ENCODE measurements around the gene AMDHD2.
"Not testable (repeated sequence)": the region's sequence is repeated elsewhere in the genome, so short reads cannot be mapped to it uniquely, and the experiment has no call there.

Gene AMDHD2

GRCh38 chr16:2531696-2532493, 11.7 kb downstream of the AMDHD2 start:
- in situ Hi-C loops (cut with HindIII; ENCODE audit: low sequenced_read_pairs): no loop called here

DNA sequence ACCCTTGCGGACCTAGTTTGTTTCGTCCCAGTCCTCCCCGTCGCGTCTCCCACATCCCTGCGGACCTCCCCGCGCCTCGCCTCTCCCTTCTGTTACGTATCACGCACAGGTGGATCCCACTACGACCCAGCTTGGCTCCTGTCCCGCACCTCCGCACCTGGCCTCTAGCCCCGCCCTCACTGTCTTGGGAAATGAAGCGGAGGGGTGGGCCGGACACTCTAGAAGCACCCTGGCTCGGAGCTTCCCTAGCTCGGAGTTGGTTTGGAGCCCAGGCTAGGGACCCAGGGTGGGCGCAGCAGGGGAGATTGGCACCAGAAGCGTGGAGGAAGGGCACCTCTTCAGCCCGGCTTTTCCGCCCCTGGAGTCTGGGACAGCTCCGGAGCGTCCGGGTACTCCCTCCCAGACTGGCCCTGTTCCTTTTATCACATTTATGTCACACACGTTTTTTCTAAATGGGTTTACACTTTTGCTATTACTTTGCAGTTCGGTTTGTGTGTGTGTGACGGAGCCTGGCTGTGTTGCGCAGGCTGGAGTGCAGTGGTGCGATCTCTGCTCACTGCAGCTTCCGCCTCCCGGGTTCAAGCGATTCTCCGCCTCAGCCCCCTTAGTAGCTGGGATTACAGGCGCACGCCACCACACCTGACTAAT, 12.4 kb downstream of the AMDHD2 start:
- in situ Hi-C loops (cut with HindIII; ENCODE audit: low sequenced_read_pairs): no loop called here

DNA sequence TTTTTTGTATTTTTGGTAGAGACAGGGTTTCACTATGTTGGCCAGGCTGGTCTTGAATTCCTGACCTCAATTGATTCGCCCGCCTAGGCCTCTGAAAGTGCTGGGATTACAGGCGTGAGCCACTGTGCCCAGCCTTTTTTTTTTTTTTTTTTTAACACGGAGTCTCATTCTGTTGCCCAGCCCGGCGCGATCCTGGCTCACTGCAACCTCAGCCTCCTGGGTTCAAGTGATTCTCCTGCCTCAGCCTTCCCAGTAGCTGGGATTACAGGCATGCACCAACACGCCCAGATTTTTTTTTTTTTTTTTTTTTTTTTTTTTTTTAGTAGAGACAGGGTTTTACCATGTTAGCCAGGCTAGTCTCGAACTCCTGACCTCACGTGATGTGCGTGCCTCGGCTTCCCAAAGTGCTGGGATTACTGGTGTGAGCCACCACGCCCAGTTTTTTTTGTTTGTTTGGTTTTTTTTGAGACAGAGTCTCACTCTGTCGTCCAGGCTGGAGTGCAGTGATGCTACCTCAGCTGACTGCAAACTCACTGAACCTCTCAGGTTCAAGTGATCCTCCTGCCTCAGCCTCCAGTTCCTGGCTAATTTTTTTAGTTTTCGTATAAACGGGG, 13.1 kb downstream of the AMDHD2 start:
- in situ Hi-C loops (cut with HindIII; ENCODE audit: low sequenced_read_pairs): not testable (repeated sequence)

DNA sequence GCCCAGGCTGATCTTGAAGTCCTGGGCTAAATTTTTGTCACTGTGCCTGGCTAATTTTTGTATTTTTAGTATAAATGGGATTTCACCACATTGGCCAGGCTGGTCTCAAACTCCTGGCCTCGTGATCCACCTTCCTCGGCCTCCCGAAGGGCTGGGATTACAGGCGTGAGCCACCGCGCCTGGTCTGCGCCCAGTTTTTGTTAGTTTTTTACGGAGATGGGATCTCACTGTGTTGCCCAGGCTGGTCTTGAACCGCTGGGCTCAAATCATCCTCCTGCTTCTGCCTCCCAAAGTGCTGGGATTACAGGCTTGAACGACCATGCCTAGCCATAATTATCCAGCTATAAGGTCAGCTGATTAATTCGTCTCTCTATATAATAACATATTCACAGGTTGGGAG, 13.7 kb downstream of the AMDHD2 start:
- in situ Hi-C loops (cut with HindIII; ENCODE audit: low sequenced_read_pairs): no loop called here

DNA sequence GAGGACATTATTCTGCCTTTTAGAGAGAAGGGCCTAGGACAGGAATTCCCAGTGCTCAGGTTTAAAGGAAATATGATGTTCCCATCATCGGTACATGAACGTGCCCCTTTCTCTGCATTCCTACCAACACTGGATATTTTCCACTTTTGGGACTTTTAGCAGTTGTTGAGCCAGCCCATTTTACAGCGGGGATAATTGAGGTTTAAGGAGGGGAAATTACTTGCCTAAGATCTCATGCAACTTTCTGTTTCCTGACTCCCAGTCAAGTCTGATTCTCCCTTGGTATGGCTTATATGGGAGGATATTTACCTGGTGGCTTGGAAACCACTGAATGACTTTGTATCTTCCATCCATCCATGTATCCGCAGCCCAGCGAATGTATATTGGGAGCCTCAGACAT, 14.2 kb downstream of the AMDHD2 start:
- in situ Hi-C loops (cut with HindIII; ENCODE audit: low sequenced_read_pairs): not testable (repeated sequence)

- in situ Hi-C loops (cut with HindIII; ENCODE audit: low sequenced_read_pairs): no loop called here
These were observed 15.4 kb downstream of the AMDHD2 start for GRCh38 chr16:2535625-2536013.

DNA sequence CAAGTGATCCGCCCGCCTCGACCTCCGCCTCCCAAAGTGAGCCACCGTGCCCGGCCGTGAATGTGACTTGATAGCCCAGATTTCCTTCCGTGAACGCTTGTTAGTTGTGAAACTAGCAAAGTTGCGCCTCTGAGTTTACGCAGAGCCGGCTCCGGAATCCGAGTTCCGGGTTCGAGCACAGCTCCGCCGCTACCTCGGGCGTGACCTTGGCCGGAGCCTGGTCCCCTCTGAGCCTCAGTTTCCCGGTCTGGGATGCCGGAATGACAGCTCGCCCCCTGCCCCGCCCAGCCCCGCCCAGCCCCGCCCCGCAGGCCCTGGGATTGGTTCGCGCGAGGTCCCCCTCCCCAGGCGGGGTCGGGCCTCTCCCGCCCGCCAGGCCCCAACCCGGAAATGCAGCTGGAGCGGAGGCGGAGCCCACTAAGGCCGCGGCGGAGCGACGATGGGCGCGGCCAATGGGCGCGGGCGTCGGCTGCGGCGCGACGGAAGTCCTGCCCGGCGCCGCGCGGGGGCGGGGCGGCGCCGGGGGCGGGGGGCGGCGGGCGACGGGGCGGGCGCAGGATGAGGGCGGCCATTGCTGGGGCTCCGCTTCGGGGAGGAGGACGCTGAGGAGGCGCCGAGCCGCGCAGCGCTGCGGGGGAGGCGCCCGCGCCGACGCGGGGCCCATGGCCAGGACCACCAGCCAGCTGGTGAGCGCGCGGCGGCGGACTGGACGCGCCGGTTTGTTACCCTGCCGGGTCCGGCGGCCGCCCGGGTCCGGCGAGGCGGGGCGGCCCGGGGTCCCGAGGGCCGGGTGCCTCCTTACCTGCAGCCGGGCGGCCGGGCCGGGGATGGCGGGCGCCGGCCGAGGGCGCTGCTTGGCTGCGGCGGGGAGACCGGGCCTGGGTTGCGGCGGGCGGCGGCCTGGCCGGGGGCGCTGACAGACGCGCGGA, 17.5 kb downstream of the AMDHD2 start, which contains the start of gene PDPK1:
PDPK1 (plus strand) TSS at position 571 of the 929 bp plus-strand sequence; CDS start at position 663, 92 bp downstream.
- in situ Hi-C loops (cut with HindIII; ENCODE audit: low sequenced_read_pairs): no loop called here

DNA sequence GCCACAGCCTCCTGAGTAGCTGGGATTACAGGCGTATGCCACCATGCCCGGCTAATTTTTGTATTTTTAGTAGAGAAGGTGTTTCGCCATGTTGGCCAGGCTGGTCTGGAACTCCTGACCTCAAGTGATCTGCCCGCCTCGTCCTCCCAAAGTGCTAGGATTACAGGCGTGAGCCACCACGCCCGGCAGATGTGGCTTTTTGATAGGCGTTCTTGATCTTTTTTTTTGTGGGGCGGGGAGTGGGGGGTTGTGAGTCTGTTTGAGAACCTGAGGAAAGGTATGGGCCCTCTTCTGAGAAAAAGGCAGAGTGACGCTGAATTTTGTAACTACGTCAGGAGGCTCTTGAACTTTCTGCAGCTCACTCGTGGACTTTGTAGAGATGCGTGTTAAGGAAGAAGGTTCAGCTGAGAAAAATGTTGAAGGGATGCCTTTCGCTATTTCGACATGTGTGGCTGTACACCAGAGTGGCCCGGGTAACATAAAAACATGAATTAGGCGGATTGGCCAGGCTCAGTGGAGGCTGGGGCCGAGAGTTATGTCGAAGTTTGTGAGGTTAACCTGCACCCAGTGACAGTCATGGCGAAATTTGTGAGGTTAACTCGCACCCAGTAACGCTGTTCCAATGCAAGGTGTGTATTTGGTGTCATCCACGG, 19.1 kb downstream of the AMDHD2 start:
- in situ Hi-C loops (cut with HindIII; ENCODE audit: low sequenced_read_pairs): not testable (repeated sequence)

DNA sequence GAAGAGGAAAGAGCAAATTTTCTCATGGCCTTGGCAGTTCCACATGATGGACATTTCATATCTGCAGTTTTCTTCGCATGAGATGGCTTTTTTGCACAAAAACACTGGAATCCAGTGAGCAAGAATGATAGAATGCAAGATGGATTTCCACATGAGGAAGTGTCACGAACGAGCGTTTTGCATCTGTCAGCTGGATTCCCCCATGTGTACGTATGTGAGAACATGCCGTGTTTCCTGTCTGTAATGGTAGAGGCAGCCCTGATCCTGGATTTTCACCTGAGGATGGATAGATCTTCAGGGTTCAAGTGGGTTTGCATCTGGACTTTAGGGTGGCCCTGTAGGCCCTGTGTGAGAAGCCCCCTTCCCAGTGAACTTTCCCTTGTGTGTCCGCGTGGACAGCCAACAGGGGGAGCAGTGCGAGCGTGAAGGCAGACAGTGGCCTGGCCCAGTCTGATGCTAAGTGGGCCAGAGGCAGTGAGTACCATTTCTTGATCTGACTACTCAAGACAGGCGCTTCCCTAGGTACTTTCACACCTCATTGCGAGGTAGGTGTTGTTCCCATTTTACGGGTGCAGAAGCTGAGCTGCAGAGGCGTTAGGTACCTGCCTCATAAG, 19.8 kb downstream of the AMDHD2 start:
- in situ Hi-C loops (cut with HindIII; ENCODE audit: low sequenced_read_pairs): not testable (repeated sequence)

DNA sequence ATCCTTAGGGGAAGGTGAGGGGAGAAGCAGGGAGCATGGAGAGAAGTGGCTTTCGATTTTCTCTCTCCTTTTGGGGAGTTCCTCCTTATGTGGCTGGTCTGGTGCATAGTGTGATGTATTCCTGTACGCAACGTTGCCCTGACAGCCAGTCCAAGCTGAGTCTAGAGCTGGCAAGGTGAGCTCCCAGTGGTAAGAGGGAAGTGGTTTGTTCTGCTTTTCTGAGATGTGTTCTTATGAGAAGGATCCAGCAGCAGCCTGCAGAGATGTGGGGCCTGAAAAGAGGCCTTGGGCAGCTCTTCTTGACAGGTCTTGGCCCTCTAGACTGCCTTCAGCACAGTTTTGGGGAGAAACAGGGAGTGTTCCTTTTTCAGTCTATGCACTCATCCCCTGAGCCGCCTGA, 20.7 kb downstream of the AMDHD2 start:
- in situ Hi-C loops (cut with HindIII; ENCODE audit: low sequenced_read_pairs): not testable (repeated sequence)

DNA sequence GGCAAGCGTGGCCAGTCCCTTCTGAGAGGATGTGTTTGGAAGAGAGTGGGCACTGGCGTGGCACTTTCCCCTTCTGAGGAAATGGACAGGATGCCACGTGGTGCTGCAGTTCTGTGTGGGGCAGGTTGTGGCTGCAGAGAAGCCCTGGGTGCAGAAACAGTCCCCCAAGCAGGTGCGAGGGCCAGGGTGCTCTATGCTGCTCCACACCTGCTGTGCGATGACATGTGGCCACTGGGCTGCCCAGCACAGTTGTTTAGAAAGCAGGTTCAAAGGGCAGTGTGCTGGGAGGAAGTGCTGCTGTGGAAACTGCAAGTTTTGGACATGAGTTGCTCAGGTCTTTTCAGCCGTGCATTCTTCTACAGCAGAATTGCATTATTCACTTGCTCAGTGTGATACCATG, 21.2 kb downstream of the AMDHD2 start:
- in situ Hi-C loops (cut with HindIII; ENCODE audit: low sequenced_read_pairs): not testable (repeated sequence)

DNA sequence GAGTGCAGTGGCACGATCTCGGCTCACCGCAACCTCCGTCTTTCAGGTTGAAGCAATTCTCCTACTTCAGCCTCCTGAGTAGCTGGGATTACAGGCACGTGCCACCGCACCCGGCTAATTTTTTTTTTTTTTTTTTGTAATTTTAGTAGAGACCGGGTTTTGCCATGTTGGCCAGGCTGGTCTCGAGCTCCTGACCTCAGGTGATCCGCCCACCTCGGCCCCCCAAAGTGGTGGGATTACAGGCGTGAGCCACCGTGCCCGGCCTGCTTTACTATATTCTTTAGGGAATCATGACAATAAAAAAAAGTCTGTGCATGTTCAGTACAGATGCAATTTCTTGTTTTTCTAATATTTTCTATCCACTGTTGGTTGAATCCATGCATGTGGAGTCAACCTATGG, 23.6 kb downstream of the AMDHD2 start:
- in situ Hi-C loops (cut with HindIII; ENCODE audit: low sequenced_read_pairs): not testable (repeated sequence)

DNA sequence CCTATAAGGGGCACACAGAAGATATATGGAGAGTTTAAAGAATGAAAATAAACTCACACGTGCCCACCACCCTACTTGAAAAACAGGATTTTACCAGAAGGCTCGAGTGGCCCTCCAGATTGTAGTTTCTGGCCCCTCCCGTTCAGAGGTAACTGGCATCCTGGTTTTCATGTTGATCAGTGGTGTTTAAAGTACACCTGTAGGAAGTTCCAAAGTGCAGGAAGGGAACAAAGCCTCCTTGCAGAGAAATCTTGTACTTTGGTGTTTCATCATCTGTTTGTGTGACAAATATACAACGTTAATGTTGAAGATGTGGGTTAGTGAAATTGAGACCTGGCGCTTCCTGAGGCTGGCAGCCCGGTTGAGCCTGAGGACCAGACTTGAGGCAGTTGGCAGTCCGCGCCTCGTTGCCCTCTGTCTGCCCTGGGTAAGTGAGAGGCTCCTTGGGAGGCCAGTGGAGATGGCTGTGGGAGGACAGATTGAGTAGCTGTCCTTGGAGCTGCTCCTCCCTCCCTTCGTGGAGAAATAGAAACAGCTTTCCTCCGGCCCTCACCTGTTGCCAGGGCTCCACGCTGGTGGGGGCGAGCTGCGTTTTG, 30.2 kb downstream of the AMDHD2 start:
- in situ Hi-C loops (cut with HindIII; ENCODE audit: low sequenced_read_pairs): not testable (repeated sequence)

DNA sequence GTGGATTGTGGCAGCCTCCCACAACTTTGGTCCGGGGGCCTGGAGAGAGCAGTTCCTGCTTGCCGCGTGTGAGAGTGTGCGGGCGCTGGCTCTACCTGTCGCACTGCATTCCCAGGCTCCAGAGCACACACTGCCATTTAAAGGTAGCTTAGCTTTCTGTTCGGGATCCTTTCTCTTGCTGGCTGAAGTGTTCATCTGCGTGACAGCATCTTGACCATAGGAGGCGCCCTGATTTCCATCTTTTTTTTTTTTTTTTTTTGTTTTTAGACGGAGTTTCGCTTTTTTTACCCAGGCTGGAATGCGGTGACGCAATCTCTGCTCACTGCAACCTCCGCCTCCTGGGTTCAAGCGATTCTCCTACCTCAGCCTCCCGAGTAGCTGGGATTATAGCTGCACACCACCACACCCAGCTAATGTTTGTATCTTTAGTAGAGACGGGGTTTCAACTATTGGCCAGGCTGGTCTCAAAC, 31.3 kb downstream of the AMDHD2 start:
- in situ Hi-C loops (cut with HindIII; ENCODE audit: low sequenced_read_pairs): not testable (repeated sequence)

DNA sequence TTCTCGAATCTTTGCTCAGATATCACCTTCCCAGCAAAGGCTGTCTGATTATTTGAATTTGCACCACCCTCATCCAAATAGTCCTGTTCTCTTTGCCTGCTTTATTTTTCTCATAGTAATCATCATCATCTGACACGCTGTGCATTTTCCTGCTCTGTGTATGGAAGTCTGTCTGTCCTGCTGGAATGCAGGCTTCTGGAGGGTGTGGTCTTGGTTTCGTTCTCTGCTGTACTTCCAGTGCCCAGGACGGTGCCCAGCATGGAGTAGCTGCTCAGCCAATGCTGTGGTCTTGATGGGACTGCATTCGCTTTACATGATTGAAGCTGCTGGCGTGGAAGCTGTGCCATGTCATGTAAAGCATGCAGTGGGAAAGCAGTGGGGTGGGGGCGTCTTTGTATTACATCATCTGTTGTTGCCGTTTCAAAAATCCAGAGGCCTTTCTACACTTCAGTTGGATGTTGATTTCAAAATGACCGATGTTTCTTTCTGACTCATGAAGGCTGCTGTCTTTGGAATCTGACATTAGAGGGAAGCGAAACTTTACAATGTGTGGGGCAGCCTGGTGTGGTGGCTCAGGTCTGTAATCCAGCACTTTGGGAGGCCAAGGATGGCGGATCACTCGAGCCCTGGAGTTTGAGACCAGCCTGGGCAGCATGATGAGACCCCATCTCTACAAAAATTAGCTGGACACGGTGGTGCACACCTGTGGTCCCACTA, 34.7 kb downstream of the AMDHD2 start:
- in situ Hi-C loops (cut with HindIII; ENCODE audit: low sequenced_read_pairs): not testable (repeated sequence)

- in situ Hi-C loops (cut with HindIII; ENCODE audit: low sequenced_read_pairs): not testable (repeated sequence)
These were observed 37.0 kb downstream of the AMDHD2 start for GRCh38 chr16:2557150-2557549.

- in situ Hi-C loops (cut with HindIII; ENCODE audit: low sequenced_read_pairs): not testable (repeated sequence)
These were observed 40.1 kb downstream of the AMDHD2 start for GRCh38 chr16:2560131-2560797.

- in situ Hi-C loops (cut with HindIII; ENCODE audit: low sequenced_read_pairs): not testable (repeated sequence)
These were observed 40.6 kb downstream of the AMDHD2 start for GRCh38 chr16:2560798-2561133.
